Duodenal mucosa (tissue), 2 donors: Measurements from ENCODE around the gene EVA1A.
"Not testable (repeated sequence)": the region's sequence is repeated elsewhere in the genome, so short reads cannot be mapped to it uniquely, and the experiment has no call there.

ENCODE experiments used
- H3K27ac ChIP-seq: one replicate; pipeline ENCODE4 v1.7.0; 2013; ENCODE audit warnings: low read depth, low read length
- H3K27me3 ChIP-seq, 2 donors: one replicate each; pipeline ENCODE4 v1.7.0; 2013; ENCODE audit warnings: low read length in 2 of 2, control low read depth in 1 of 2; ENCODE audit not compliant: insufficient read depth in 2 of 2, control insufficient read depth in 1 of 2
- H3K36me3 ChIP-seq, 2 donors: one replicate each; pipeline ENCODE4 v1.7.0; 2013; ENCODE audit warnings: low read length in 2 of 2, control low read depth in 1 of 2; ENCODE audit not compliant: insufficient read depth in 2 of 2, control insufficient read depth in 1 of 2
- H3K4me1 ChIP-seq, 2 donors: one replicate each; pipeline ENCODE4 v1.7.0; 2013; ENCODE audit warnings: low read length in 2 of 2, control low read depth in 1 of 2; ENCODE audit not compliant: insufficient read depth in 2 of 2, control insufficient read depth in 1 of 2
- H3K4me3 ChIP-seq, 2 donors: one replicate each; pipeline ENCODE4 v1.7.0; 2013; ENCODE audit warnings: low read length in 2 of 2, low read depth in 1 of 2
- H3K9ac ChIP-seq, 2 donors: one replicate each; pipeline ENCODE4 v1.7.0; 2013; ENCODE audit warnings: low read length in 2 of 2, low read depth in 1 of 2
- H3K9me3 ChIP-seq, 2 donors: one replicate each; pipeline ENCODE4 v1.7.0; 2013; ENCODE audit warnings: low read length in 2 of 2, control low read depth in 1 of 2; ENCODE audit not compliant: control insufficient read depth in 1 of 2

The EVA1A gene

DNA sequence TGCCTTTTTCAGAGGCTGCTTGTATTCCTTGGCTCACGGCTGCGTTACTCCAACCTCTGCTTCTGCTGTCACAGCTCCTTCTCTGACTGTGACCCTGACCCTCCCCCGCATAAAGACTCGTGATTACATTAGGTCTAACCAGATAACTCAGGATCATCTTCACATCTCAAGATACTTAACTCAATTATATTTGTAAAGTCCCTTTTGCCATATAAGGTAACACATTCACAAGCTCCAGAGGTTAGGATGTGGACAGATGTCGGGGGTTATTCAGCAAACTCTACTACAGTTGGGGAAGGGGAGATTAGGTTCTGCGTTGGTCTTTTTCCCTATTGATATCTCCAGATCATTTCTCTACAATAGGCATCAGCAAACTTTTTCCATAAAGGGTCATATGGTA, 76.9 kb downstream of the EVA1A start:
- Histone ChIP-seq H3K9ac (no peak overlapping the region), H3K4me1 (no peaks in the 10 kb centered on the region), H3K27ac (no peak overlapping the region), H3K27me3 (no peaks in the 10 kb centered on the region), H3K4me3 (no peak overlapping the region), H3K36me3 (no peaks in the 10 kb centered on the region), H3K9me3 (no peaks in the 10 kb centered on the region)

DNA sequence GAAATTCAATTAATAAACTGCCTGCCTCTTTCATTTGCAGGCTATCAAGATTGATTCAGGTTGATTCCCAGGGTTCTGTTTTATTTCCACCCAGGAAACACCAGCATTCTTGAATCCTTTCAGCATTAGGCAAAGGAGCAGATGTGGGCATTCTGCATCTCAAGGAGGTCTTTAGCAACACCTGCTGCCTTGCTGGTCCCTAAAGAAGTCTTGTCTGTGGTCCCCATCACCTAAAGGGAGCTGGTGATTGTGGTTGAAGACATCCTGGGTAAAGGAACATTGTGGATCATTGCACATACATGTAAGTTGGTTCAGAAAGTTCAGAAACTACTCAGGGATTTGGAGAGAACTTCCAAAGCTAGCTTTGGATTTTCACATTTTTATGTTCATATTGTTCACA, 78.3 kb downstream of the EVA1A start:
- Histone ChIP-seq H3K4me3 (no peak overlapping the region), H3K27me3 (no peaks in the 10 kb centered on the region), H3K27ac (no peak overlapping the region), H3K9ac (no peak overlapping the region), H3K9me3 (no peaks in the 10 kb centered on the region), H3K4me1 (no peaks in the 10 kb centered on the region), H3K36me3 (no peaks in the 10 kb centered on the region)

GRCh38 chr2:75480971-75481836, 79.5 kb downstream of the EVA1A start:
- Histone ChIP-seq H3K4me1 (no peaks in the 10 kb centered on the region), H3K9ac (no peak overlapping the region), H3K27me3 (no peaks in the 10 kb centered on the region), H3K36me3 (no peaks in the 10 kb centered on the region), H3K9me3 (no peaks in the 10 kb centered on the region), H3K4me3 (no peak overlapping the region), H3K27ac (no peak overlapping the region)

- not testable (repeated sequence) for H3K4me3 ChIP-seq, H3K27ac ChIP-seq
These were observed 83.0 kb downstream of the EVA1A start for GRCh38 chr2:75477696-75478095.

DNA sequence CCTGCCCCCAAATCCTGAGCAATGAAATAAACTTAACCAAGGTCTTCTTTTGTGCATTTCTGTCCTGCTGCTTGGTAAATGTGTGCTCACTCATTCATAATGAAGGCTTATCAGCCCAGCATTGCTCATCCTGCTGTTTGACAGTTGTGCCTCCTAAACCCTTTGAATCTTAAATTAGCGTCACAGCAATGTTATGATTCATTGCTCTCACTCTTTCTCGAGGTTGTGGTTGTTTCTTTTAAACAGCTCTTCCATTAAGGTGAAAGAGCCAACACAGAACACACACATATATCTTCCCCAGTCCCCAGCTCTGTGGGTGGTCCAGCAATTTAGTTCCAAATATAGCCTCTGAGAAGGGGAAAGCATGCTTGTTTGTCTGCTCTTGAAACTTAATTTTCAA, 84.0 kb downstream of the EVA1A start:
- H3K27ac ChIP-seq = no peak overlapping the region
- H3K9me3 ChIP-seq = no peaks in the 10 kb centered on the region
- H3K36me3 ChIP-seq = no peaks in the 10 kb centered on the region
- H3K4me3 ChIP-seq = no peak overlapping the region
- H3K27me3 ChIP-seq = no peaks in the 10 kb centered on the region
- no peak overlapping the region for H3K9ac ChIP-seq
- H3K4me1 ChIP-seq = no peaks in the 10 kb centered on the region

More at GRCh38 chr2:75477696-75478095, 83.0 kb downstream of the EVA1A start:
- H3K27me3 ChIP-seq, H3K36me3 ChIP-seq, H3K9me3 ChIP-seq, H3K4me1 ChIP-seq, H3K9ac ChIP-seq: not testable (repeated sequence)

DNA sequence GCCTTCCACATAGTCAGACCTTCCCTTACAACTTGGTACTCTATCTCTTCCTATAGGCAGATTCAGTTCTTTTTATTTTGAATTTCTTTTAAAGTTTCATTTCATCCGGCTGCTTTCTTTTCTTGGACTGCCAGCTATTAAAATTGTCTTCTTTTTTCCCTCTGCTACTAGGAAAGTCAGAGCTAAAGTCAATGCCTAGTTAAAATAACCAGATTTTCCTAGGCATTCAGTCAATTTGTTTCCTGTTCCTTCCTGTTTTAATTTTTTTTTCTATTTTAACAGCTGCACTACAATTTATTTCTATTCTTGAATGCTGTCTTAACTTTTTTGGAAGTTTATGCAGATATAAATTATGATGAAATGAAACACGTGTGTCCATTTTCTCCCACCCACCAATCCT, 84.8 kb downstream of the EVA1A start:
- Histone ChIP-seq H3K4me1 (no peaks in the 10 kb centered on the region), H3K36me3 (no peaks in the 10 kb centered on the region), H3K4me3 (no peak overlapping the region), H3K9me3 (no peaks in the 10 kb centered on the region), H3K27me3 (no peaks in the 10 kb centered on the region), H3K9ac (no peak overlapping the region), H3K27ac (no peak overlapping the region)

- no peaks in the 10 kb centered on the region for H3K9me3 ChIP-seq
These were observed 85.7 kb downstream of the EVA1A start for GRCh38 chr2:75475049-75475448.

GRCh38 chr2:75474115-75474514, 86.6 kb downstream of the EVA1A start:
- Histone ChIP-seq H3K4me1 (no peaks in the 10 kb centered on the region), H3K27me3 (no peaks in the 10 kb centered on the region), H3K27ac (no peak overlapping the region), H3K9ac (no peak overlapping the region), H3K9me3 (no peaks in the 10 kb centered on the region), H3K36me3 (no peaks in the 10 kb centered on the region), H3K4me3 (no peak overlapping the region)

More at GRCh38 chr2:75475049-75475448, 85.7 kb downstream of the EVA1A start:
- no peak overlapping the region for H3K9ac ChIP-seq
- no peaks in the 10 kb centered on the region for H3K36me3 ChIP-seq
- H3K4me3 ChIP-seq = no peak overlapping the region
- H3K4me1 ChIP-seq = no peaks in the 10 kb centered on the region
- H3K27me3 ChIP-seq = no peaks in the 10 kb centered on the region
- H3K27ac ChIP-seq = no peak overlapping the region

GRCh38 chr2:75466708-75467311, 93.9 kb downstream of the EVA1A start:
- Histone ChIP-seq H3K9ac (no peak overlapping the region), H3K9me3 (no peaks in the 10 kb centered on the region), H3K27me3 (peaks cover 3 to 4% of the 10 kb centered on the region in 2 donors), H3K36me3 (no peaks in the 10 kb centered on the region), H3K4me3 (no peak overlapping the region), H3K4me1 (no peaks in the 10 kb centered on the region), H3K27ac (no peak overlapping the region)

DNA sequence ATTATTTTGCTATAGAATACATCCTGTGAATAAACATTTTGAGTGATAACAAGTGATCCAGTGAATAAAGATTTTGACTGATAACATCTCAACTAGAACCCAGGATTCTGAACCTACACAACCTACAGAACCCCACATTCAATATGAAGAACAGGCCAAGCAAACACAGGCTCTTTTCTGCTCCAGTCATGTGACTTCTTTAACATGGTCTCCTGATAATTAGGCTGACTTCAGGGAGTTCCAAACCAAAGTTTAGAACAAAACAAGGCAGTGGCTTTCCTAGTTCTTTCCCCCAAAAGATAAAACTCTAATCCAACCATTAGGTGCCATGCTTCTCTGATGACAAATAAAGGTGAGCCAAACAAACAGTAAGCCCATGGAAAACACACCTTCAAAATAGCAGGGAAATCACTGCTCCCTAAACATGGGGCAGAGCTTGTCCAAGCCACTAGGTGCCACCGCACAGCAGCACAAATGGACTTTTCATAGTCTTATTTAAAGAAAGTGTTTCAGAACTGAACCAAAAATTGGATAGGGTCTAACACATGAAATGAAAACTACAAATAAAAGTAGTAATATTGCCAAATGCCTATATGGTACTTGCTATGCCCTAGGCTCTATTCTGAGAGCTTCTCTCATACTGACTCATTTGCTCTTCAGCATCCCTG, 95.3 kb downstream of the EVA1A start:
- Histone ChIP-seq H3K27me3 (peaks cover 3 to 4% of the 10 kb centered on the region in 2 donors), H3K27ac (no peak overlapping the region), H3K9ac (no peak overlapping the region)

More for the DNA sequence above, 95.3 kb downstream of the EVA1A start:
- Histone ChIP-seq H3K36me3 (no peaks in the 10 kb centered on the region), H3K9me3 (peaks cover 0 to 2% of the 10 kb centered on the region in 2 donors), H3K4me1 (no peaks in the 10 kb centered on the region), H3K4me3 (no peak overlapping the region)
